ENCODE measurements around the gene MAP4K5. TPM values are rescaled to one million over a fixed set of nuclear protein-coding genes. Genes with fewer than 3 reads are reported as not detected.

The MAP4K5 gene
- total RNA-seq, 1 experiment from 2014 or later = 39.1 TPM

- RAD21 ChIA-PET (ENCODE audit: low non-redundant PET in 1 of 2, low total read pairs in 2 of 2, uncharacterized antibody in 2 of 2, unreplicated experiment in 2 of 2) = no interaction called here
- Histone ChIP-seq H3K36me3 (ENCODE audit: control insufficient read depth in 1 of 2, insufficient read depth in 2 of 2, low read length in 2 of 2) (peaks cover 2 to 6% of the 10 kb centered on the region in 2 experiments; a peak in 1 of 4 replicates), H3K4me2 (ENCODE audit: low read length) (no peak overlapping the region), H3K27ac (ENCODE audit: low read depth, low read length) (no peak overlapping the region), H3K27me3 (ENCODE audit: insufficient read depth, low read length) (no peaks in the 10 kb centered on the region), H3K9ac (ENCODE audit: low read length) (no peak overlapping the region), H4K20me1 (ENCODE audit: insufficient read depth) (peaks cover 3% of the 10 kb centered on the region; the same call in 1 of the 2 replicates), H3K9me3 (ENCODE audit: control insufficient read depth in 1 of 2, insufficient read depth in 1 of 2, low read depth in 1 of 2, low read length in 2 of 2) (no peaks in the 10 kb centered on the region), H3K4me1 (ENCODE audit: control insufficient read depth in 1 of 2, insufficient read depth in 2 of 2, low read length in 2 of 2) (no peaks in the 10 kb centered on the region), H3K4me3 (replicated peaks in 1 of 2; ENCODE audit: low read depth in 1 of 2, low read length in 2 of 2) (no peak overlapping the region), H3K79me2 (ENCODE audit: insufficient read depth, low read length) (peaks cover 50% of the 10 kb centered on the region), H3K9me2 (ENCODE audit: insufficient read depth) (no peaks in the 10 kb centered on the region), H2AFZ (ENCODE audit: low read depth, low read length, poor library complexity, severe bottlenecking) (no peak overlapping the region)
- ATAC-seq (no peak), DNase-seq (ENCODE audit: low read depth, low spot score) (no peak)
- intact Hi-C loops (cut with micrococcal nuclease) = no loop called here
- TF ChIP-seq CBX3 (IDR thresholded peaks at IDR 0.05; ENCODE audit: low read depth) = no peak
- no peak for TF ChIP-seq CEBPB (IDR thresholded peaks at IDR 0.05; ENCODE audit: low read depth)
- TF ChIP-seq ELF1 (IDR thresholded peaks at IDR 0.05; ENCODE audit: borderline replicate concordance, low read depth) = no peak
- TF ChIP-seq MAX (IDR thresholded peaks at IDR 0.05) = no peak
- no peak for TF ChIP-seq FOSL1 (IDR thresholded peaks at IDR 0.05; ENCODE audit: low read depth)
- TF ChIP-seq SP1 (IDR thresholded peaks at IDR 0.05; ENCODE audit: low read depth) = no peak
- TF ChIP-seq ZFX (IDR thresholded peaks at IDR 0.05) = no peak
- TF ChIP-seq EZH2phosphoT487 (IDR thresholded peaks at IDR 0.05; ENCODE audit: borderline replicate concordance) = no peak
- no peak for TF ChIP-seq POLR2A (IDR thresholded peaks at IDR 0.05; ENCODE audit: borderline replicate concordance, extremely low read depth, insufficient read depth, insufficient read length)
- no peak for TF ChIP-seq CTCF (IDR thresholded peaks at IDR 0.05 in 2 of 3, conservative IDR thresholded peaks at IDR 0.05 in 1 of 3; ENCODE audit: borderline replicate concordance in 1 of 3, insufficient read depth in 1 of 3, low read depth in 2 of 3, low read length in 2 of 3)
- TF ChIP-seq TCF7L2 (IDR thresholded peaks at IDR 0.05; ENCODE audit: borderline replicate concordance, extremely low read depth, insufficient read depth, insufficient read length) = no peak
- TF ChIP-seq RAD21 (IDR thresholded peaks at IDR 0.05; ENCODE audit: low read depth) = no peak
- TF ChIP-seq ATF3 (IDR thresholded peaks at IDR 0.05) = no peak
- no peak for TF ChIP-seq JUND (IDR thresholded peaks at IDR 0.05)
- TF ChIP-seq SIN3A (IDR thresholded peaks at IDR 0.05; ENCODE audit: low read depth) = no peak
- TF ChIP-seq EZH2 (IDR thresholded peaks at IDR 0.05) = no peak
- CTCF ChIA-PET = no interaction called here
- no TSS peak for BruUV-seq (replicated peaks)
- POLR2A ChIA-PET = interaction anchor here (0.6 kb wide), 1 partner anchor 86 kb away, joined by 3 read pairs; no protein-coding TSS in a partner anchor
Observed at GRCh38 chr14:50488521-50488920, 43.8 kb downstream of the MAP4K5 start.
